NB4 (cell line): ENCODE measurements around the gene WWP2.
"Not testable (repeated sequence)": the region's sequence is repeated elsewhere in the genome, so short reads cannot be mapped to it uniquely, and the experiment has no call there.

Experiments
- DNase-seq: peaks from one replicate; pipeline ENCODE4 v3.0.0; 2010; ENCODE audit warnings: low read depth
- H3K4me3 ChIP-seq: one replicate; pipeline ENCODE4 v1.5.1; 2011; ENCODE audit warnings: mild to moderate bottlenecking, low read depth, low read length, moderate library complexity
- CTCF ChIP-seq: IDR thresholded peaks from one replicate; pipeline ENCODE4 v1.5.1; 2012; ENCODE audit warnings: low read depth, low read length
- MAX ChIP-seq: IDR thresholded peaks from 2 replicates; pipeline ENCODE4 v1.6.1; 2011; ENCODE audit warnings: low read depth, low read length
- MYC ChIP-seq: IDR thresholded peaks from 2 replicates; pipeline ENCODE4 v1.6.1; 2011; ENCODE audit warnings: low read depth, low read length
- POLR2A ChIP-seq: IDR thresholded peaks from 2 replicates; pipeline ENCODE4 v1.6.1; 2011; ENCODE audit warnings: mild to moderate bottlenecking; ENCODE audit not compliant: insufficient read length; ENCODE audit errors: extremely low read depth

The WWP2 gene

GRCh38 chr16:69781118-69781517 is 19.0 kb downstream of the WWP2 start:
- DNase-seq, result no peak
- no peak overlapping the region for H3K4me3 ChIP-seq
- TF ChIP-seq MAX (no peak), CTCF (no peak), POLR2A (no peak)

- TF ChIP-seq MAX, result no peak
- no peak for TF ChIP-seq POLR2A
- TF ChIP-seq CTCF, result no peak
- TF ChIP-seq MYC, result no peak
- DNase-seq, result no peak
- no peak overlapping the region for H3K4me3 ChIP-seq
Measured at GRCh38 chr16:69784586-69784985, 22.5 kb downstream of the WWP2 start.

GRCh38 chr16:69787883-69788282 is 25.8 kb downstream of the WWP2 start:
- no peak for DNase-seq
- TF ChIP-seq MYC (no peak), CTCF (no peak), POLR2A (no peak), MAX (no peak)
- no peak overlapping the region for H3K4me3 ChIP-seq

- DNase-seq, H3K4me3 ChIP-seq: not testable (repeated sequence)
Measured at GRCh38 chr16:69791391-69791847, 29.3 kb downstream of the WWP2 start.

- TF ChIP-seq POLR2A (no peak), CTCF (no peak), MYC (no peak), MAX (no peak)
- H3K4me3 ChIP-seq, result no peak overlapping the region
- DNase-seq, result no peak
Measured at GRCh38 chr16:69793526-69793925, 31.4 kb downstream of the WWP2 start.

GRCh38 chr16:69794486-69794885 is 32.4 kb downstream of the WWP2 start:
- TF ChIP-seq MAX (no peak), MYC (no peak), CTCF (no peak), POLR2A (no peak)
- no peak for DNase-seq
- H3K4me3 ChIP-seq, result no peak overlapping the region
